Left ventricle myocardium superior (tissue), 1 donor: ENCODE measurements around the gene WNT7A. TPM values are rescaled to one million over a fixed set of nuclear protein-coding genes. Genes with fewer than 3 reads are reported as not detected.

Experiments
- ATAC-seq: fragments of 200-7000 bp; cut with Tn5 transposase; one replicate; pipeline ENCODE4 v1.9.1; 2020; ENCODE audit warnings: mild to moderate bottlenecking, moderate library complexity
- DNase-seq: peaks from one replicate; pipeline ENCODE4 v3.0.0-alpha.2; 2020
- intact Hi-C: fragments of 100-400 bp; cut with micrococcal nuclease; formaldehyde crosslinking; loops from one replicate; pipeline ENCODE4 v1.11.0; 2022
- total RNA-seq: library from RNA; stranded (reverse); fragmentation: NEBNext Ultra II Directional; extraction: Animal tissue kit (Norgen Biotek cat#: 25700); gene quantifications from one replicate; pipeline ENCODE4 v1.2.1, GENCODE V29; 2021
- donor health status: DM: no; HTN: yes; CAD: no; lungs with severe emphysema.

Gene WNT7A
- total RNA-seq, 1 donor from 2014 or later = not detected

GRCh38 chr3:13788522-13789424 lies 91.1 kb downstream of the WNT7A start:
- ATAC-seq (no peak), DNase-seq (no peak)
- intact Hi-C loops = no loop called here

- intact Hi-C loops = no loop called here
- no peak for ATAC-seq
- no peak for DNase-seq
Measured at GRCh38 chr3:13787533-13788132, 92.2 kb downstream of the WNT7A start.

GRCh38 chr3:13786811-13787210 lies 93.1 kb downstream of the WNT7A start:
- no peak for DNase-seq
- ATAC-seq = no peak
- intact Hi-C loops = no loop called here

GRCh38 chr3:13785853-13786436 lies 93.9 kb downstream of the WNT7A start:
- ATAC-seq (no peak), DNase-seq (no peak)
- intact Hi-C loops = no loop called here

GRCh38 chr3:13785351-13785750 lies 94.5 kb downstream of the WNT7A start:
- intact Hi-C loops = no loop called here
- no peak for DNase-seq
- no peak for ATAC-seq

GRCh38 chr3:13783476-13783875 lies 96.4 kb downstream of the WNT7A start:
- no peak for ATAC-seq
- DNase-seq = no peak
- intact Hi-C loops = no loop called here

- ATAC-seq = no peak
- no peak for DNase-seq
- intact Hi-C loops = no loop called here
Measured at GRCh38 chr3:13782501-13782900, 97.4 kb downstream of the WNT7A start.

- intact Hi-C loops = no loop called here
- ATAC-seq = no peak
- DNase-seq = no peak
Measured at GRCh38 chr3:13781417-13781816, 98.5 kb downstream of the WNT7A start.

GRCh38 chr3:13780432-13781176 lies 99.3 kb downstream of the WNT7A start:
- no peak for ATAC-seq
- intact Hi-C loops = no loop called here
- DNase-seq = no peak

- DNase-seq (no peak), ATAC-seq (no peak)
- intact Hi-C loops = no loop called here
Measured at GRCh38 chr3:13776253-13777050, 103.4 kb downstream of the WNT7A start.

- DNase-seq = no peak
Measured at GRCh38 chr3:13772885-13773745, 106.8 kb downstream of the WNT7A start.

GRCh38 chr3:13772321-13772745 lies 107.5 kb downstream of the WNT7A start:
- ATAC-seq (no peak), DNase-seq (no peak)
- intact Hi-C loops = no loop called here

More at GRCh38 chr3:13772885-13773745, 106.8 kb downstream of the WNT7A start:
- intact Hi-C loops = no loop called here
- ATAC-seq = no peak

GRCh38 chr3:13771496-13771895 lies 108.4 kb downstream of the WNT7A start:
- ATAC-seq (no peak), DNase-seq (no peak)
- intact Hi-C loops = no loop called here

- intact Hi-C loops = no loop called here
- ATAC-seq (no peak), DNase-seq (no peak)
Measured at GRCh38 chr3:13770170-13771169, 109.4 kb downstream of the WNT7A start.

- no peak for DNase-seq
- ATAC-seq = no peak
- intact Hi-C loops = no loop called here
Measured at GRCh38 chr3:13769422-13769821, 110.4 kb downstream of the WNT7A start.

- intact Hi-C loops = no loop called here
- ATAC-seq (no peak), DNase-seq (no peak)
Measured at GRCh38 chr3:13768453-13768852, 111.4 kb downstream of the WNT7A start.

- intact Hi-C loops = no loop called here
- ATAC-seq (no peak), DNase-seq (no peak)
Measured at GRCh38 chr3:13767896-13768295, 112.0 kb downstream of the WNT7A start.
